ENCODE measurements around the gene ZNF519.

Gene ZNF519

GRCh38 chr18:14097761-14098160 is 34.5 kb downstream of the ZNF519 start:
- DNase-seq (ENCODE audit: low read depth), result no peak

GRCh38 chr18:14093307-14093915 is 38.8 kb downstream of the ZNF519 start:
- no peak for DNase-seq (ENCODE audit: low read depth)

- DNase-seq (ENCODE audit: low read depth), result no peak
These were observed 39.5 kb downstream of the ZNF519 start for GRCh38 chr18:14092625-14093306.

GRCh38 chr18:14089781-14090180 is 42.5 kb downstream of the ZNF519 start:
- no peak for DNase-seq (ENCODE audit: low read depth)

- DNase-seq (ENCODE audit: low read depth), result no peak
These were observed 43.0 kb downstream of the ZNF519 start for GRCh38 chr18:14089191-14089590.

- no peak for DNase-seq (ENCODE audit: low read depth)
These were observed 45.6 kb downstream of the ZNF519 start for GRCh38 chr18:14086458-14087231.

- DNase-seq (ENCODE audit: low read depth), result no peak
These were observed 46.3 kb downstream of the ZNF519 start for GRCh38 chr18:14085770-14086457.

GRCh38 chr18:14075196-14075595 is 57.0 kb downstream of the ZNF519 start:
- no peak for DNase-seq (ENCODE audit: low read depth)

GRCh38 chr18:14074187-14074586 is 58.0 kb downstream of the ZNF519 start:
- DNase-seq (ENCODE audit: low read depth), result no peak

GRCh38 chr18:14053661-14054060 is 78.6 kb downstream of the ZNF519 start:
- DNase-seq (ENCODE audit: low read depth), result no peak
